ENCODE measurements around the gene SPEN. TPM values are rescaled to one million over a fixed set of nuclear protein-coding genes. Genes with fewer than 3 reads are reported as not detected.

Gene SPEN
- total RNA-seq, 2 experiments from 2014 or later = 59.8 to 60.3 TPM

- Mint-ChIP-seq H3K4me3 (no peak overlapping the region), H3K4me1 (ENCODE audit: low read depth) (peaks cover 14% of the 10 kb centered on the region), H3K9me3 (no peaks in the 10 kb centered on the region), H3K27ac (peak overlapping the region; percentile 34), H3K36me3 (ENCODE audit: low read depth) (peaks cover 37% of the 10 kb centered on the region), H3K27me3 (no peaks in the 10 kb centered on the region)
- no peak for DNase-seq
- intact Hi-C loops (cut with micrococcal nuclease) = no loop called here
- no peak for TF ChIP-seq CTCF (IDR thresholded peaks at IDR 0.05)
- CTCF ChIA-PET = interaction anchor here (2.2 kb wide), 1 partner anchor 66 kb away, joined by 4 read pairs; no protein-coding TSS in a partner anchor
- ATAC-seq = peak; percentile 2
- POLR2A ChIA-PET = no interaction called here
Measured at GRCh38 chr1:15941899-15942660, 94.6 kb downstream of the SPEN start.

- intact Hi-C loops (cut with micrococcal nuclease) = no loop called here
- Mint-ChIP-seq H3K4me3 (no peak overlapping the region), H3K4me1 (ENCODE audit: low read depth) (peaks cover 14% of the 10 kb centered on the region), H3K27me3 (no peaks in the 10 kb centered on the region), H3K36me3 (ENCODE audit: low read depth) (peaks cover 36% of the 10 kb centered on the region), H3K9me3 (no peaks in the 10 kb centered on the region), H3K27ac (peak overlapping the region; percentile 34)
- ATAC-seq (no peak), DNase-seq (no peak)
- TF ChIP-seq CTCF (IDR thresholded peaks at IDR 0.05) = no peak
- POLR2A ChIA-PET = no interaction called here
- CTCF ChIA-PET = interaction anchor here (2.2 kb wide), 1 partner anchor 65 kb away, joined by 4 read pairs; no protein-coding TSS in a partner anchor
Measured at GRCh38 chr1:15942661-15943327, 95.3 kb downstream of the SPEN start.

GRCh38 chr1:15943328-15943991, 96.0 kb downstream of the SPEN start:
- no peak for DNase-seq
- H3K27ac Mint-ChIP-seq = no peak overlapping the region
- H3K4me1 Mint-ChIP-seq (ENCODE audit: low read depth) = peaks cover 21% of the 10 kb centered on the region
- H3K36me3 Mint-ChIP-seq (ENCODE audit: low read depth) = peaks cover 38% of the 10 kb centered on the region
- intact Hi-C loops (cut with micrococcal nuclease) = no loop called here
- H3K4me3 Mint-ChIP-seq = no peak overlapping the region
- no peak for ATAC-seq
- no peak for TF ChIP-seq CTCF (IDR thresholded peaks at IDR 0.05)
- no peaks in the 10 kb centered on the region for H3K9me3 Mint-ChIP-seq
- H3K27me3 Mint-ChIP-seq = no peaks in the 10 kb centered on the region
- ChIA-PET POLR2A (no interaction called here), CTCF (no interaction called here)

GRCh38 chr1:15943992-15944307, 96.4 kb downstream of the SPEN start:
- Mint-ChIP-seq H3K4me3 (no peak overlapping the region), H3K27me3 (no peaks in the 10 kb centered on the region), H3K27ac (no peak overlapping the region), H3K9me3 (no peaks in the 10 kb centered on the region), H3K36me3 (ENCODE audit: low read depth) (peaks cover 39% of the 10 kb centered on the region), H3K4me1 (ENCODE audit: low read depth) (peaks cover 24% of the 10 kb centered on the region)
- ATAC-seq = no peak
- ChIA-PET POLR2A (interaction anchor here (0.6 kb wide), 1 partner anchor 107 kb away, joined by 3 read pairs; no protein-coding TSS in a partner anchor), CTCF (no interaction called here)
- no peak for DNase-seq
- intact Hi-C loops (cut with micrococcal nuclease) = no loop called here
- no peak for TF ChIP-seq CTCF (IDR thresholded peaks at IDR 0.05)
